ENCODE results near the gene ABCG8.

ABCG8 gene

GRCh38 chr2:43814711-43815110 is 24.1 kb upstream of the ABCG8 start:
- Histone ChIP-seq H3K4me2 (ENCODE audit: insufficient read depth, low read length) (no peak overlapping the region), H3K4me3 (ENCODE audit: low read depth in 1 of 2, low read length in 2 of 2) (no peak overlapping the region), H3K27me3 (ENCODE audit: insufficient read depth, low read length, poor library complexity) (no peaks in the 10 kb centered on the region), H2AFZ (ENCODE audit: low read depth, low read length) (no peak overlapping the region), H4K20me1 (ENCODE audit: insufficient read depth, low read length) (no peaks in the 10 kb centered on the region), H3K36me3 (ENCODE audit: insufficient read depth, low read length) (no peaks in the 10 kb centered on the region), H3K9ac (ENCODE audit: low read depth, low read length) (no peak overlapping the region), H3K9me3 (ENCODE audit: insufficient read depth, low read length, severe bottlenecking) (no peaks in the 10 kb centered on the region), H3K79me2 (ENCODE audit: insufficient read depth, low read length) (no peaks in the 10 kb centered on the region), H3K4me1 (ENCODE audit: insufficient read depth, low read length) (no peaks in the 10 kb centered on the region), H3K27ac (ENCODE audit: low read length) (no peak overlapping the region)
- no peak for TF ChIP-seq EZH2 (IDR thresholded peaks at IDR 0.05; ENCODE audit: borderline replicate concordance, low read depth, low read length, severe bottlenecking)
- DNase-seq (no peak), ATAC-seq (ENCODE audit: insufficient read depth, low read depth) (no peak)

DNA sequence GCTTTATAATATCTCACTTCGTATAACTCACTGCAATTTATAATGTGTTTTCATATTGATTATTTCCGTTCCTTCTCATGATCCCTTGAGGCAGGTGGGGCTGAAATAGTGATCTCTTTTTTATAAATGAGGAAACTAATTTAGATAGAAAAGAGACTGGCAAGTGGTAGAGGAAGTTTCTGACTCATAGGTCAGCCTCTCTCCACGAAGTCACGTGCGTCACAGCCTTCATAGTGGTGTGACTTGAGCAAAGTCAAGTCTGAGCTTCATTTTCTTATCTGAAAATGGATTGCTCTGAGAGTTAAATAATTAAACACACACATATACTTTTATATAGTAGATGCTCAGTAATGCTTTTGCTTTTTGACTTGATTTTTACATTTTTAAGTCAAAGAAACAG is 20.0 kb upstream of the ABCG8 start:
- Histone ChIP-seq H3K36me3 (ENCODE audit: insufficient read depth, low read length) (no peaks in the 10 kb centered on the region), H3K4me1 (ENCODE audit: insufficient read depth, low read length) (no peaks in the 10 kb centered on the region), H3K9me3 (ENCODE audit: insufficient read depth, low read length, severe bottlenecking) (no peaks in the 10 kb centered on the region), H3K9ac (ENCODE audit: low read depth, low read length) (no peak overlapping the region), H2AFZ (ENCODE audit: low read depth, low read length) (no peak overlapping the region), H3K27me3 (ENCODE audit: insufficient read depth, low read length, poor library complexity) (peaks cover 3% of the 10 kb centered on the region), H4K20me1 (ENCODE audit: insufficient read depth, low read length) (no peaks in the 10 kb centered on the region), H3K4me2 (ENCODE audit: insufficient read depth, low read length) (no peak overlapping the region), H3K27ac (ENCODE audit: low read length) (no peak overlapping the region), H3K79me2 (ENCODE audit: insufficient read depth, low read length) (no peaks in the 10 kb centered on the region), H3K4me3 (ENCODE audit: low read depth in 1 of 2, low read length in 2 of 2) (no peak overlapping the region)
- TF ChIP-seq, protein P1, sequence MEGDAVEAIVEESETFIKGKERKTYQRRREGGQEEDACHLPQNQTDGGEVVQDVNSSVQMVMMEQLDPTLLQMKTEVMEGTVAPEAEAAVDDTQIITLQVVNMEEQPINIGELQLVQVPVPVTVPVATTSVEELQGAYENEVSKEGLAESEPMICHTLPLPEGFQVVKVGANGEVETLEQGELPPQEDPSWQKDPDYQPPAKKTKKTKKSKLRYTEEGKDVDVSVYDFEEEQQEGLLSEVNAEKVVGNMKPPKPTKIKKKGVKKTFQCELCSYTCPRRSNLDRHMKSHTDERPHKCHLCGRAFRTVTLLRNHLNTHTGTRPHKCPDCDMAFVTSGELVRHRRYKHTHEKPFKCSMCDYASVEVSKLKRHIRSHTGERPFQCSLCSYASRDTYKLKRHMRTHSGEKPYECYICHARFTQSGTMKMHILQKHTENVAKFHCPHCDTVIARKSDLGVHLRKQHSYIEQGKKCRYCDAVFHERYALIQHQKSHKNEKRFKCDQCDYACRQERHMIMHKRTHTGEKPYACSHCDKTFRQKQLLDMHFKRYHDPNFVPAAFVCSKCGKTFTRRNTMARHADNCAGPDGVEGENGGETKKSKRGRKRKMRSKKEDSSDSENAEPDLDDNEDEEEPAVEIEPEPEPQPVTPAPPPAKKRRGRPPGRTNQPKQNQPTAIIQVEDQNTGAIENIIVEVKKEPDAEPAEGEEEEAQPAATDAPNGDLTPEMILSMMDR (IDR thresholded peaks at IDR 0.05; ENCODE audit: borderline replicate concordance, extremely low read depth, low read length, poor library complexity, severe bottlenecking), result no peak
- TF ChIP-seq EZH2 (IDR thresholded peaks at IDR 0.05; ENCODE audit: borderline replicate concordance, low read depth, low read length, severe bottlenecking), result no peak
- ATAC-seq (ENCODE audit: insufficient read depth, low read depth), result no peak
- no peak for DNase-seq

- TF ChIP-seq EZH2 (IDR thresholded peaks at IDR 0.05; ENCODE audit: borderline replicate concordance, low read depth, low read length, severe bottlenecking), result no peak
- TF ChIP-seq, protein P1 (IDR thresholded peaks at IDR 0.05; ENCODE audit: borderline replicate concordance, extremely low read depth, low read length, poor library complexity, severe bottlenecking), result no peak
- Histone ChIP-seq H3K9ac (ENCODE audit: low read depth, low read length) (no peak overlapping the region), H3K4me1 (ENCODE audit: insufficient read depth, low read length) (no peaks in the 10 kb centered on the region), H3K27ac (ENCODE audit: low read length) (no peak overlapping the region), H3K9me3 (ENCODE audit: insufficient read depth, low read length, severe bottlenecking) (no peaks in the 10 kb centered on the region), H3K4me2 (ENCODE audit: insufficient read depth, low read length) (no peak overlapping the region), H2AFZ (ENCODE audit: low read depth, low read length) (no peak overlapping the region), H4K20me1 (ENCODE audit: insufficient read depth, low read length) (no peaks in the 10 kb centered on the region), H3K27me3 (ENCODE audit: insufficient read depth, low read length, poor library complexity) (peaks cover 3% of the 10 kb centered on the region), H3K4me3 (ENCODE audit: low read depth in 1 of 2, low read length in 2 of 2) (no peak overlapping the region), H3K79me2 (ENCODE audit: insufficient read depth, low read length) (no peaks in the 10 kb centered on the region), H3K36me3 (ENCODE audit: insufficient read depth, low read length) (no peaks in the 10 kb centered on the region)
- ATAC-seq (ENCODE audit: insufficient read depth, low read depth) (no peak), DNase-seq (no peak)
These were observed 19.1 kb upstream of the ABCG8 start for GRCh38 chr2:43819491-43820163.

- Histone ChIP-seq H4K20me1 (ENCODE audit: insufficient read depth, low read length) (no peaks in the 10 kb centered on the region; the same call in 1 of the 2 replicates), H3K27me3 (ENCODE audit: insufficient read depth, low read length, poor library complexity) (peaks cover 3% of the 10 kb centered on the region), H3K4me1 (ENCODE audit: insufficient read depth, low read length) (no peaks in the 10 kb centered on the region), H2AFZ (ENCODE audit: low read depth, low read length) (no peak overlapping the region), H3K4me3 (ENCODE audit: low read depth in 1 of 2, low read length in 2 of 2) (no peak overlapping the region), H3K27ac (ENCODE audit: low read length) (no peak overlapping the region), H3K36me3 (ENCODE audit: insufficient read depth, low read length) (no peaks in the 10 kb centered on the region), H3K79me2 (ENCODE audit: insufficient read depth, low read length) (no peaks in the 10 kb centered on the region), H3K9ac (ENCODE audit: low read depth, low read length) (no peak overlapping the region), H3K4me2 (ENCODE audit: insufficient read depth, low read length) (no peak overlapping the region), H3K9me3 (ENCODE audit: insufficient read depth, low read length, severe bottlenecking) (no peaks in the 10 kb centered on the region)
- DNase-seq, result no peak
- TF ChIP-seq, protein P1 (IDR thresholded peaks at IDR 0.05; ENCODE audit: borderline replicate concordance, extremely low read depth, low read length, poor library complexity, severe bottlenecking), result no peak
- TF ChIP-seq EZH2 (IDR thresholded peaks at IDR 0.05; ENCODE audit: borderline replicate concordance, low read depth, low read length, severe bottlenecking), result no peak
- ATAC-seq (ENCODE audit: insufficient read depth, low read depth), result no peak
These were observed 15.9 kb upstream of the ABCG8 start for GRCh38 chr2:43822839-43823238.

Data from DND-41 (cell line).